ENCODE measurements around the gene HINT3. TPM values are rescaled to one million over a fixed set of nuclear protein-coding genes. Genes with fewer than 3 reads are reported as not detected.
"Not testable (repeated sequence)": the region's sequence is repeated elsewhere in the genome, so short reads cannot be mapped to it uniquely, and the experiment has no call there.

HINT3 gene
- total RNA-seq, 1 donor from 2014 or later: 16.4 TPM

DNA sequence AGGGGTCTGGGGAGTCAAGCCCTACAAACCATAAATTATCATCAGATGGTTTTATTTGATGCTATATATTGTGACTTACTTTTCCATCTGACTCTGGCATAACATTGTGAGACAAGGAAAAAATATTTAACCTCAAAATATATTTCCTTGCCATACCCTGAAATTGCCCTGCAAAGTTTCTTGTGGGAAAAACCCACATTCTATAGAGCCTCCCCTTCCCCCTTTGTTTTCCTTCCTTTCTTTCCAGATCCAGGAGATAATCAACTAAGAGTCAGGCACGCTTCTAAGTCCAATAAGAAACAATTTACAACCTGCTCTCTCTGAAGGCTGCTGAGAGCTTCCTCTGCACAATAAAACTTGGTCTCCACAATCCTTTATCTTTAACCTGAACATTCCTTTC is 17.5 kb upstream of the HINT3 start:
- DNase-seq (ENCODE audit: extremely low read depth, low read depth, low spot score): no peak

DNA sequence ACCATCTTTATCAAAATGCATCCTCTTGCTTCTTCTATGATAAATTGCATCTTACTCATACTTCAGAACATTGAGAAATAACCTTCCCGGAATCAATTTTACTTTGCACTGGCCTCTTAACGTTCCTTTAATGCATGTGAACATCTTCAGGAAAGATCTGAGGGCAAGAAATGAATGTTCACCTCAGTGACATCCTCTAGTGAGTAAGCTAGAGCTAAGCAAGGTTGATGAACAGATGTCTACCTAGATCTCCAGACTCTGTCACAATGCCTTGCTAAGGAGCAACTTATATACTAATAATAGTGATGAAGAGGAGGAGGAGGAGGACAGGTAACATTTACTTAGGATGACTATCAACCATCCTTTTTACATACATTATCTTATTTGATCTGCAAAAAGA is 16.8 kb upstream of the HINT3 start:
- no peak for DNase-seq (ENCODE audit: extremely low read depth, low read depth, low spot score)

DNA sequence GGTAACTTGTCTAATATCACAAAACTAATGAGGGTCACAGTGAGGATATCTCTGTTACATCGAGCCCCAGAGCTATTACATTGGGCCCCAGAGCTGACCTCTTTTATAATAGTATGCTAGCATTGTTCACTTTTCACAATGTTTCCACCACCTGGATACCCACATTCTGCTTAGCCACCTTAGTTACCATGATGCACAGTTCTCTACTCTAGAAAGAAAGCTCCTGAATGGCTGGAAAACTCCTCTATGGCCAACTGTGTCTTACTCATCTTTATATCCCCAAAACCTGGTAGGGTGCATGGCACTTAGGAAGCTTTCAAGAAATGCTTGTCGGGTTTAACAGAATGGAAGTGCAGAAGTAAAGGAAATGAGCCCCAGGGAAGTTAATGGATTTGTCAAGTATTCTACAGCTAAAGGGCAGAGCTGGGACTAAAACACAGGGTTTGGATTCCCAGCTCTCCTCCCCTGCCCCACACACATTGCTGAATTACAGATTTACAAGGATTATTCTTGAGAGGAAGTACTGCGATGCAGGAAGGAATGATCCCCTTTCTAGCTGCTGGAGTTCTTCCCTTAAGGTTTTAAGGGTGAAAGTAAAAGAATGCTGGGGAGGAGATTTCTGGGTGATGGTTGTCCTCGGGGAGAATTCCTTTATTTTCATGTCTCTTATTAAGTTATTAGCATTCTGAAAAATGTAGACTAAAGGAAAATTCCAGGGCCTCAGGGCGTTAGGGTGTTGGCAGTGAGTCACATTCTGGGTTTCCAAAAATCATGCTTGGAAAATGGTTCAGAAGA is 16.1 kb upstream of the HINT3 start:
- no peak for DNase-seq (ENCODE audit: extremely low read depth, low read depth, low spot score)

DNA sequence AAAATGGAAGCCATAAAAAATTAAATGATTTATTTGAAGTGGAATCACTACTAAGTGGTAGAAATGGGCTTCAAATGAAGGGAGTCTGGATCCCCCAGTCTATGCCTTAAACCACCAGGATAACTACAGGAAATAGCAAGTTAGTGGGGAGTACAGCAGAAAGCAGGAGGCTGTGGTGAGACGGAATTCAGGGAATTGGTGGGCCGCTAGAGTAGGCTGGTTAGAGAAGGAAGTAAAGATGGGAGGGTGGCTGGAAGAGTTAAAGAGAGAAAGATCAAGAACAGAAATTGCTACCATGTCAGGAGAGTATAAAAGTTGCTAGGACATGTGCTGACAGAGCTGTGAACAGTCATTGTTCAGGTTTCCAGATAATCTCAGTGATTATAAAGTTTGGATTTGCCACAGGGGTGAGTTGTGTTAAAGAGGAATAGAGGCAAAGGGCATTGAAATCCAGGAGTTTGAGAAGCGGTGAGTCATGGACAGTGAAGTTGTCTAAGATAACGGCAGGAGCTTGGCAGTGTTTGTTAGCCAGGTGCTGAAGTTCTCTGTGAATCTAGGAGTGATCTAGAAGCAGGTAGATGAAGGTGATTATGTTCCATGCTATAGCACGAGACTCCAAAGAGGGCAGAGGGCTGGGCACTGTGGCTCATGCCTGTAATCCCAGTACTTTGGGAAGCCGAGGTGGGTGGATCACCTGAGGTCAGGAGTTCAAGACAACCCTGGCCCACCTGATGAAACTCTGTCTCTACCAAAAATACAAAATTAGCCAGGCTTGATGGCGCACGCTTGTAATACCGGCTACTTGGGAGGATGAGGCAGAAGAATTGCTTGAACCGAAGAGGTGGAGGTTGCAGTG is 13.7 kb upstream of the HINT3 start:
- no peak for DNase-seq (ENCODE audit: extremely low read depth, low read depth, low spot score)

DNA sequence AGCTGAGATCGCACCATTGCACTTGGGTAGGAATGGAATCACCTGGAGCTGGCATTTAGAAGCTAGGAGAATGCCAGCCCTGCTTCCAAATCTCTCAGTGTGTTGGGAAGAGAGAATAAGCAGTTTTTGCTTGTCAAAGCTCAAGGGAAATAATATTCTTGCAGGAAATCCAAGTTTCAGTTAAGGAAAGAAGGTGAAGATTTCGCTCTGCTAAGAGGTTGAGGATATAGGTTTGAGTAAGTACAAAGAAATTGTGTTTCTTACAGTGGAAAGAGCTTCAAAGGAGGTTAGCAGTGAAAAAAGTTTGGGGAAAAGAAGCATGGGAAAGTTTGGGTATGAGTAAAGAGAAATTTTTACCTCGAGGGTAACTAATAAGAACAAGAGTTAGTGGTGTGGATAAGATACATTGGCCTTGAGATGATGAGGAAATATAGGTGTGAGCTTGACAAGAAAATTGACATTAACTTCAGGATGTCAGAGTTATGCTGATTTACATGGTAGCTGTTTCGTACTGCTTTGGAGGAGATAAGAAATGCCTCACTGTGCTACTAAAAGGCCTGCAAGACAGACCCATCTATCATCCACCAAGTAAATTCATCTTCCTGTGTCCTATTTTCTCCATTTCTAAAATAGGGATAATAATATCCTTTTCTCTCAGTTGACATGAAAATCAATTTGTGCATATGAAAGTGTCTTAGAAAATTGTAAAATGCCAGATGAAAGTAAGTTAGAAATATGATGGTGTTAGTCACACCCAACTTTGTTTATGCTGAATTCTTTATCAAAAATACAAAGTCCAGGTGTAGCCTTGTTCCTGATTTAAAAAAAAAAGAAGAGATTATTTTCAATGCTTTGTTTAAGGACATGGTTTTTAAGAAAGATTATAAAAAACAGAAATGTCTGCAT is 12.8 kb upstream of the HINT3 start:
- no peak for DNase-seq (ENCODE audit: extremely low read depth, low read depth, low spot score)

DNA sequence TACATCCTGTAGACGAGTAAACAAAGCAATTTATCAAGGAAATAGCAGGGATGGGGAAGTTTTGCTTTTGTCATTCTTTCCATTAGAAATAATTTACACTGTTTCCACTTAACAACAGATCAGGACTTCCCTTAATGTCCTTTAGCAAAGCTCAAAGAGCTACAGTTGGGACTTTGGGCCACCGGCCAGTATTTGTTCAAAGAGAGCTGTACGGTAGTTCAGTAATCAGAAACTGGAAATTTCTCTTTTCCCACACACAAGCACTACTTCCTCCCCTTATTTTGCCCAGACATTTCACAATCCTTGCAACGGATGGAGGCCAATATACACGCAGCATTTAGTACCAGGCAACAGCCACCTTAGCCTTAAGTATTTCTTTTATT is 12.1 kb upstream of the HINT3 start:
- peak; percentile 88 for DNase-seq (ENCODE audit: extremely low read depth, low read depth, low spot score)

DNA sequence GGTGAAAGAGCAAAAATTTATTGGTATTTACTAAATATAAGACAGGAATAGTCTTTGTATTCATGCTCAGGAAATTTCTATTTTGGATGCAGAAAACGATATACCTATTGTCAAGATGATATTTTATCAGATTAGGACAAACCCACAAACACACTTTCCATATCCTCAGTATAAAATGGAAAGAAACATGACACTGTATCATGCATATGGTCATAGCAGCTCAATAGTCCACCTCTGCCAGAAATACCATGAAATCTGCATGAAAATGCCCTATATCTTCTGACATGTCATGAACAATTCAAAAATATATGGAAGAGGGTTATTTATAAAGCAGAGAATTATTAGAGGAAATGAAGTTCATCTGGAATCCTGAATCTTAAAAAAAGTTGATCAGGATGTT is 11.7 kb upstream of the HINT3 start:
- DNase-seq (ENCODE audit: extremely low read depth, low read depth, low spot score): no peak

DNA sequence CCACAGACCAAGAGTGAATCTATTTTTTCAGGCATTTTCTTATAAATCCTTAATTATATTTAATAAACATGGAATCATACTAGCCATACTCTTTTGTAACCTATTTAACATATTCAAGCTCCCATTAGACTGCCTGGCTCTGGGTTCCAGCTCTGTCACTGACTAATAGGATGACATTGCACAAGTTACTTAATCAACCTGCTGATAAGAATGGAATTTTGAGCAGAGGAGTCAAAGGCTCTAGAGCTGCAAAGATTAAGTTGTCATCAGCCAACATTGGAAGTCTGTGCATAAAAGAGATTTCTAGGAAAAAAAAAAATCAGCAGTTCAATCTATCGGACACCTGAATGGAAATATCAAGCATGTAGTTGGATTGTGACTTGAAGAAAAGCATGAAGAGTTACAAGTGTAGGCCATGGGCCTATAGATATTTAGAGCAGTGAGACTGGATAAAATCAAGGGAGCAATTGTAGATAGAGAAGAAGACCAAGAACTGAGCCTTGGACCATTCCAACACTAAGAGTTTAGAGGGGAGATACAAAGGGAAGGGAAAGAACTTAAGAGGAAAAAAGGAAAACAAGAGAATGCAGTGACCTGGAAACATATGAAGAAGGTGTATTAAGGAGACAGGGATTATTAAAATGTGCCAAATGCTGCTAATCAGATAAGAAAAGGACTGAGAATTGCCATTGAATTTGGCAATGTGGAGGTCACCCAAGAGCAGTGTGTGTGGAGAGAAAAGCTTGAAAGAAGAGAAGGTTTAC is 11.0 kb upstream of the HINT3 start:
- no peak for DNase-seq (ENCODE audit: extremely low read depth, low read depth, low spot score)

DNA sequence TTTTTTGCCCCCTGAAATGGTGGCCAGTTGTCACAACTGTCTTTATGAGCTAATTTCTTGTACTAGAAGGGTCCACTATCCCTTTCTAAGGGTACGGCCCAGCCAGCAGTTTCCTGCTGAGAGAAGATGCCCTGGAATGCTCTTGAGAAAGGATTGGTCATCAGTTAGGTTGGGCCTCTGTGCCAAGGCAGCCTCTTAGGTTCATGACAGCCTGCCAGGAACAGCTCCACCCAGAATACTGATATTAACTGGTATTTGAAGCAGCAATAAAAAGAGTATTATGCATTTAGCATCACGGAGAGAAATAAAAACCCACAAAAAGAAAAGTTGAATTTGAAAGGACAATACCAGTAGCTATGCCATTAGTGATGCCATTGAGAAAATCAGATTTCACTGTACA is 9.0 kb upstream of the HINT3 start:
- DNase-seq (ENCODE audit: extremely low read depth, low read depth, low spot score): no peak

DNA sequence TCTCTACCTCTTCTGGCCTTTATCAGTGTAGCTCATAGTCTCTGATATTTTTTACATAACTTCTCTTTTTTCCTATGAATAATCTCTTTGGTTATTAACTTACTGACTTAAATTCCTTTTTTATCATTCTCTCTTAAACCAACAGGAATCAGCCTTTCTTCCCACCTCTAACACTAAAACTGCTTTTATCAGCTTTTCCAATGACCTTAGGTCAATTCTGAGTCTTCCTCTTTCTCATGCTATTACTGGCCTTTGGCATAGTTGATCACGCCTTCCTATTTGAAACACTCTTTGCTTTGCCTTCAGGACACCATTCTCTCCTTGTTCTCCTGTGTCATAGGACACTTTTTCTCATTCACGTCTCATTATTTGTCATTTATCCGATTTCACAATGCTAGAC is 8.1 kb upstream of the HINT3 start:
- no peak for DNase-seq (ENCODE audit: extremely low read depth, low read depth, low spot score)

DNA sequence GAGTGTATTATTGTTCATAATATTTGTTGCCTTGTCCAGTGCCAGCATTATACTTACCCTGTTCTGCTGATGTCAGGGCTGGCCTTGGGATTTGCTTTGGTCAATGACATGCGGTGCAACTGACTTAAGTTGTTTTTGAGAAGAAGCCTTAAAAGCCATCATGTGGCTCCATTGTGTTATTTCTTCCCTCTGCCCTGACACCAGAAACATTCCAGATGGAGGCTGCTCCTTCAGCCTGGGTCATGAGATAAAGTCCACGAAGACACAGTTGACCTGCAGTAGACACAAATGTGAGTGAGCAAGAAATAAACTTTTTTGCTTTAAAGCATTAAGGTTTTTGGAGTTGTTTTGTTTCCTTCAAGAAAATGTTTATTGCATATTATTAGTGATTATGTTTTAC is 7.5 kb upstream of the HINT3 start:
- DNase-seq (ENCODE audit: extremely low read depth, low read depth, low spot score): no peak

DNA sequence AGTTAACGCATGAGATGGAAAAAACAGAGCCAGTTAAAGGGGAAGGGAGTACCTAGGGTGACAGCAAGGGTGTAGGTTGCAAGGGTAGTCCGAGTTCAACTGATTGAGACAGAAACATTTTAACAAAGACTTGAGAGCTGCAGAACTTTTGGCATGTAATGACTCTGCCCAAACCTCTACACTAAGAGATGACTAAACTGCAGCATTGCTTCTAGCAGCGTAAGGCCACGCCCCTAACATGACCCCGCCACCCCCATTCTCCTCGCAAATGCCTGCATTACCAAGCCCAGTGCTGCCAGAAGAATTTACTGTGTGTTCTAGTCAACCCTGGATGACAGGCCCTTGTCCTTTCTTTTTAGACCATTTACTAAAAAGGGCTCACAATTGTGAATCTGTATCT is 6.3 kb upstream of the HINT3 start:
- no peak for DNase-seq (ENCODE audit: extremely low read depth, low read depth, low spot score)

DNA sequence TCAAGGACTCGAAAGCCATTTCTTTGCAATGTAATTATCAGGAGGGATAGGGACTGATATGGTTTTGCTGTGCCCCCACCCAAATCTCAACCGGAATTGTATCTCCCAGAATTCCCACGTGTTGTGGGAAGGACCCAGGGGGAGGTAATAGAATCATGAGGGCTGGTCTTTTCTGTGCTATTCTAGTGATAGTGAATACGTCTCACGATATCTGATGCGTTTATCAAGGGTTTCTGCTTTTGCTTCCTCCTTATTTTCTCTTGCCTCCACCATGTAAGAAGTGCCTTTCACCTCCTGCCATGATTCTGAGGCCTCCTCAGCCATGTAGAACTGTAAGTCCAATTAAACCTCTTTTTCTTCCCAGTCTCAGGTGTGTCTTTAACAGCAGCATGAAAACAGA is 5.9 kb upstream of the HINT3 start:
- DNase-seq (ENCODE audit: extremely low read depth, low read depth, low spot score): not testable (repeated sequence)

DNA sequence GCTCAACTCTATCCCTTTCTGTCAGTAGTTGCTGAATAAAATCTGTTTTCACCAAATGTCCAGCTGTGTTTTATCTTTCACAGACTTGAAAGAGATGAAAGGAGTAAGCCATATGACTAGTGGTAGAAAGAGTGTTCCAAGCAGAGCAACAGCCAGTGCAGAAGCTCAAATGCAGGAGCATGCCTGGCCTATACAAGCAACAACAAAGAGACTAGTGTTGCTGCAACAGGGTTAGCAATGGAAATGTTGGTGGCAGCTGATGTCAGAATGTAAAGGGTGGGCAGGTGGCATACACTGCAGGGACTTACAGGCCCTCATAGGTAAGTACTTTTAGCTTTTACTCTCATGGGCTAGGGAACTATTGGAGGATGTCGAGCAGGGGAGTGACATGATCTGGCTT is 5.2 kb upstream of the HINT3 start:
- no peak for DNase-seq (ENCODE audit: extremely low read depth, low read depth, low spot score)

DNA sequence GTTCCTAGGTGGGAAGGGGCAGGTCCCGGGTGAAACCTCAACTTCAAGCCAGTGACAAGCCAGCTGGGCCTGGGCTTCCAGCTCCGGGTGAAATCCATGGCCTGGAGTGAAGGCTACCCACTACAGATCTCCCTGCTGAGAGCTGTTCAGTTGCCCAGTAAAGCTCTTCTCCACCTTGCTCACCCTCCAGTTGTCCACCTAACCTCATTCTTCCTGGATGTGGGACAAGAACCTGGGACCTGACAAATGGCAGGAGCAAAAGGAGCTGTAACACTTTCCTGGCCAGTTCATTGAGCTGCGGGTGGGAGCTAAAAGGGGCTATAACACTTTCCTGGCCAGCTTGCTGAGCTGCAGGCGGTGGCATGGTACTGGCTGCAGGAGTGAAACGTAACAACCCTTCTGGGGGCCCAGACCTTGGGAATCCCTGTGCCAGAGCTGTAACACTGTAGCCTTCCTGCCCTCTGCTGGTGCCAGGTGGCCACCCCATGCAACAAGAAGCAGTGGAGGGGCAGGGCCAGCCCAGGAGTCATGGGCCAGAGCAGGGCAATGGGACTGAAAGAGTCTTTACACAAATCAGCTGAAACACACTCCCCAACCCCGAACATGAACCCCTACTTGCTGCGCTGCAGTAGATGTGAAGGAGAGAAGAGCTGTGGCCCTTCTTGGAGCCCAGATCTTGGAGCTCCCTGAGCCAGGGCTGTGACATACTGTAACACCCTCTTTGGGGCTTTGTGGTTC is 3.6 kb upstream of the HINT3 start:
- no peak for DNase-seq (ENCODE audit: extremely low read depth, low read depth, low spot score)

DNA sequence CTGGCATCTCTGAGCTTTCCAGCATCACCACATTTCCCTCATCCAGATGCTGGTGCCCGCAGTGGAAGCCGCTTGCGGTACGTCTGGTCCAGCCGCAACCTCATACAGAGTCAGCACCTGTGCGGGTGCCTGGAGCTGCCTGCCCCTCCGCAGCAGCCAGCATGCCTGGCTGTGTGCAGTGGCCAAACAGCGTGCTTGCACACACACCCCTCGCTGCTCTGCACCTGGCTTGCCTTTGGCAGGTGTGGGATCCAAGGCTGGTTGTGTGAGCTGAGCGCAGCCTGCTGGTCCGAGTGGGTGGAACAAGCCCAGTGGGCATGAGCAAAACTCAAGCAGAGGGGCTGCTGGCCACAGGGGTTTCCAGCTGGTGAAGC is 3.1 kb upstream of the HINT3 start:
- no peak for DNase-seq (ENCODE audit: extremely low read depth, low read depth, low spot score)

DNA sequence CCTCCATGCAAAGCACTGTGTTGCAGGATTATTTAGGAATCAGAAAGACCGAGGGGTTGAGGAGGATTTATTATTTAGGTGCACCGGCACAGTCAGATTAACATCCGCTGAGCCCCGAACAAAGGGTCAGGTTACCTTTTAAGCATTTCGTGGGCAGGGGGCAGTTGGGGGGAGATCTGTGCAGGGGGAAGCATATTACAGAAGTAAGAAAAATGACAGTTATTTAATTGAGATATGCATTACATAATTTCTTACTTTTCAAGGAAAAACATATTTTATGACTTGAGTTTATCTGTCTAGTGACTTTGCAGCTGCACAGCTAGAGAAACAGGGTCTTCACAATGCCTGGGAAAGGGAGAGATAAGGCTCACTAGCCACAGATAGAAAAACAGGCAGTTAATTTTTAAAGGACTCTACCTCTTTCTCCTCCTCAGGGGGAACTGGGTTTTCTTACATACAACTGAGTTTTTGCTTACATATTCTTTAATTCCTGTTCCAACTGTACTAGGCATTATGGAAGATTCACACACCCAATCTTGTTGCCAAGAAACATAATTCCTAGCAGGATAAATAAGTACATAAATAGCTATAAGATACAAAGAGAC is 1.7 kb upstream of the HINT3 start:
- no peak for DNase-seq (ENCODE audit: extremely low read depth, low read depth, low spot score)

DNA sequence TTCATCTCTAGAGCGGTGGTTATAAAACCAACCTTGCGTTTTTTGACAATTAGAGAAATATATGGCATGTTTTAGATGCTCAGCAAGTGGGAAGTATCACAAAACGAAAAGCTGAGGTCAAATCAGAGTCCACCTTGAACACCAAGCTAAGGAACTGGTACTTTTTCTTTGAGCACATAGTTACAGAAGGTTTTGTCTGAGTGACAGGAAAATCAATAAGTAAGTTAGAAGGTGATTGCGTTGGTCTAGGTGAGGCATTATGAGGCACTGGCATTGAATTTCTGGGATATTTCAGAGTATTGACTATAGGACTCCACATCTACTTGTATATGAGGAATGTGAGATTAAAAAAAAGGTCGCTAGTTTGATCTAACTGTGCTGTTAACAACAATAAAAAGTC is 597 bp upstream of the HINT3 start:
- DNase-seq (ENCODE audit: extremely low read depth, low read depth, low spot score): no peak

DNA sequence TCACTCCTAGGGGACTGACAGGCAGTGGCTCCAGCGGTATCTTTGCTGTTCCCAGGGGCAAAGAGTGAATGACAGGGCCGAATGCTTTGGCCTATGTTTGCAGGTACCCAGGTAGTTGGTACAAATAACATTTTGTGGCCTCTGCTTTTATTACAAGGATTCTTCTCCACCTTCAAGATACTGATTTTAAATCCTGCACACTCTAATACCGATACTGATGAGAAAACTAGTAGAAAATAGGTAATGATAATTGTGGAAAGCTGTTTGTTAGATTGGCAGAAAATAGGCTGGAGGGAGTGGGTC is 772 bp downstream of the HINT3 start:
- no peak for DNase-seq (ENCODE audit: extremely low read depth, low read depth, low spot score)

DNA sequence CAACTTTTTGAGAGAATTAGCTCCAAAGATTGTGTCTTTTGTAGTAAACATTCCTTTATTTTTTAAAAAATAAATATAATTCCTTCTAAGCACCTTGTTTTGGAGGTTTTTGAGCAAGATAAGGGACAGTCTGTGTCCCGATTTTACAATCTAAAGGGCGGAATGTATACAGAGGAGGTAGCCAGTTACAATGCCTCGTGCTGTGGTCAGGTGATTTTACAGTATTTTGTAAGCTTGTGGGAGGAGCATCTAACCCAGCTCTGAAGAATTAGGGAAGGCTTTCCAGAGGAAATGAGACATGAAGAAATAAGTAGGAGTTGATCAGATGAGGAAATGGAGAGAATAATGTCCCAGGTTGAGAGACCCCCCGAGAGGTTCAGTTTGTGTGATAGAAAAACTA is 1.3 kb downstream of the HINT3 start:
- DNase-seq (ENCODE audit: extremely low read depth, low read depth, low spot score): no peak

Data from glomerular endothelial cell (primary cell).